ENCODE measurements around the gene USP8.

USP8 gene

GRCh38 chr15:50531163-50531562 is 107.0 kb downstream of the USP8 start:
- Histone ChIP-seq H3K36me3 (replicated peaks) (no peaks in the 10 kb centered on the region), H3K27ac (no peak overlapping the region), H3K4me3 (ENCODE audit: low read depth, low read length) (no peak overlapping the region), H3K27me3 (replicated peaks) (no peaks in the 10 kb centered on the region)
- DNase-seq = no peak
- TF ChIP-seq, protein P1, sequence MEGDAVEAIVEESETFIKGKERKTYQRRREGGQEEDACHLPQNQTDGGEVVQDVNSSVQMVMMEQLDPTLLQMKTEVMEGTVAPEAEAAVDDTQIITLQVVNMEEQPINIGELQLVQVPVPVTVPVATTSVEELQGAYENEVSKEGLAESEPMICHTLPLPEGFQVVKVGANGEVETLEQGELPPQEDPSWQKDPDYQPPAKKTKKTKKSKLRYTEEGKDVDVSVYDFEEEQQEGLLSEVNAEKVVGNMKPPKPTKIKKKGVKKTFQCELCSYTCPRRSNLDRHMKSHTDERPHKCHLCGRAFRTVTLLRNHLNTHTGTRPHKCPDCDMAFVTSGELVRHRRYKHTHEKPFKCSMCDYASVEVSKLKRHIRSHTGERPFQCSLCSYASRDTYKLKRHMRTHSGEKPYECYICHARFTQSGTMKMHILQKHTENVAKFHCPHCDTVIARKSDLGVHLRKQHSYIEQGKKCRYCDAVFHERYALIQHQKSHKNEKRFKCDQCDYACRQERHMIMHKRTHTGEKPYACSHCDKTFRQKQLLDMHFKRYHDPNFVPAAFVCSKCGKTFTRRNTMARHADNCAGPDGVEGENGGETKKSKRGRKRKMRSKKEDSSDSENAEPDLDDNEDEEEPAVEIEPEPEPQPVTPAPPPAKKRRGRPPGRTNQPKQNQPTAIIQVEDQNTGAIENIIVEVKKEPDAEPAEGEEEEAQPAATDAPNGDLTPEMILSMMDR (IDR thresholded peaks at IDR 0.05; ENCODE audit: low read depth, low read length, missing control alignments) = no peak
- in situ Hi-C loops (cut with HindIII; ENCODE audit: low pct_ligation_motif_present, low sequenced_read_pairs) = no loop called here

DNA sequence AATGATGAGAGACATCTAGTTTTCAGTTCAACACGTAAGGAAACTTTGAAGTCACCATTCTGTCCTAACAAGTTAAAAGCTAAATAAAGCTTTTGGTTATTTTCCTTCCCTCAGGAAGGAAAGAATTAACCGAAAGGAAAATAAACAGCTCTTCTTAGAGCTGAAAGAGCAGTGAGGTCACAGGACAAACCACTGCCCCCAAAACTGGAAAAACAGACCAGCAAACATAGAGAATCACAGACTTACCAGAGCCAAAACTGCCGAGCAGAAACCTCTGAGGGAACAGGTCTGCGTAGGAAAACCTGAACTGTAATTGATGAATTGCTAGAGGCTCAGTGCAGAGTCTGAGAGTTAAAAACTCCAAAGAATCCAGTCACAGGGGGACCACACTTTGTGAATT is 107.6 kb downstream of the USP8 start:
- in situ Hi-C loops (cut with HindIII; ENCODE audit: low pct_ligation_motif_present, low sequenced_read_pairs) = no loop called here
- TF ChIP-seq, protein P1 (IDR thresholded peaks at IDR 0.05; ENCODE audit: low read depth, low read length, missing control alignments) = no peak
- H3K27me3 ChIP-seq (replicated peaks) = no peaks in the 10 kb centered on the region
- no peak for DNase-seq
- H3K36me3 ChIP-seq (replicated peaks) = no peaks in the 10 kb centered on the region
- no peak overlapping the region for H3K27ac ChIP-seq
- H3K4me3 ChIP-seq (ENCODE audit: low read depth, low read length) = no peak overlapping the region

DNA sequence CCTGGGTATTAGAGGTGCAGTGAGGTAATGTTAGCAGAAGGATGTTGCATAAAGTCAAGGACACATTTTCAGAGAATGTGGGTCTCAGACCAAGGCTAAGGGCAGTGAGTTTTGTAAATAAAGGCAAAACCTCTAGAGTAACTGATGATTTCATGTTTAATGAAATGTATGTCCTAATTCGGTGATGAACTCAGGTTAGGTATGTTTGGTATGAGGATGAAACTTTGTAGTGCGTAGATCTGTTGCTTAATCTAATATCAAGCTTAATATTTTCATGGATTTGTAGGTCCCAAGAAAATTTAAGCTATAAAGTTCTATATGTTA is 118.6 kb downstream of the USP8 start:
- no peak for DNase-seq
- TF ChIP-seq, protein P1 (IDR thresholded peaks at IDR 0.05; ENCODE audit: low read depth, low read length, missing control alignments) = no peak
- in situ Hi-C loops (cut with HindIII; ENCODE audit: low pct_ligation_motif_present, low sequenced_read_pairs) = no loop called here

GRCh38 chr15:50543556-50543955 is 119.4 kb downstream of the USP8 start:
- TF ChIP-seq, protein P1 (IDR thresholded peaks at IDR 0.05; ENCODE audit: low read depth, low read length, missing control alignments) = no peak
- no peak overlapping the region for H3K4me3 ChIP-seq (ENCODE audit: low read depth, low read length)
- DNase-seq = no peak

More for the DNA sequence above, 118.6 kb downstream of the USP8 start:
- H3K27me3 ChIP-seq (replicated peaks) = no peaks in the 10 kb centered on the region
- no peaks in the 10 kb centered on the region for H3K36me3 ChIP-seq (replicated peaks)
- H3K27ac ChIP-seq = no peak overlapping the region
- no peak overlapping the region for H3K4me3 ChIP-seq (ENCODE audit: low read depth, low read length)

GRCh38 chr15:50544368-50544767 is 120.2 kb downstream of the USP8 start:
- Histone ChIP-seq H3K36me3 (replicated peaks) (no peaks in the 10 kb centered on the region), H3K27me3 (replicated peaks) (no peaks in the 10 kb centered on the region), H3K27ac (no peak overlapping the region), H3K4me3 (ENCODE audit: low read depth, low read length) (no peak overlapping the region)
- DNase-seq = no peak
- TF ChIP-seq, protein P1 (IDR thresholded peaks at IDR 0.05; ENCODE audit: low read depth, low read length, missing control alignments) = no peak
- in situ Hi-C loops (cut with HindIII; ENCODE audit: low pct_ligation_motif_present, low sequenced_read_pairs) = no loop called here

More at GRCh38 chr15:50543556-50543955, 119.4 kb downstream of the USP8 start:
- in situ Hi-C loops (cut with HindIII; ENCODE audit: low pct_ligation_motif_present, low sequenced_read_pairs) = no loop called here
- no peaks in the 10 kb centered on the region for H3K36me3 ChIP-seq (replicated peaks)
- no peaks in the 10 kb centered on the region for H3K27me3 ChIP-seq (replicated peaks)
- H3K27ac ChIP-seq = no peak overlapping the region

GRCh38 chr15:50546566-50546965 is 122.4 kb downstream of the USP8 start, which contains the start of gene USP50:
Gene USP50 (minus strand): TSS chr15:50546666. CDS start chr15:50546525, 141 bp downstream.
- no peaks in the 10 kb centered on the region for H3K27me3 ChIP-seq (replicated peaks)
- TF ChIP-seq, protein P1 (IDR thresholded peaks at IDR 0.05; ENCODE audit: low read depth, low read length, missing control alignments) = no peak
- DNase-seq = no peak
- H3K4me3 ChIP-seq (ENCODE audit: low read depth, low read length) = no peak within 1 kb of the TSS
- no peaks in the 10 kb centered on the region for H3K36me3 ChIP-seq (replicated peaks)
- H3K27ac ChIP-seq = no peak within 1 kb of the TSS
- in situ Hi-C loops (cut with HindIII; ENCODE audit: low pct_ligation_motif_present, low sequenced_read_pairs) = no loop called here
